GM18519 (cell line): ENCODE measurements around the gene SLC29A4.
"Not testable (repeated sequence)": the region's sequence is repeated elsewhere in the genome, so short reads cannot be mapped to it uniquely, and the experiment has no call there.

Experiments used
- ATAC-seq: cut with Tn5 transposase; IDR thresholded peaks from one replicate; pipeline ENCODE4 v1.9.1; 2021; ENCODE audit warnings: mild to moderate bottlenecking, moderate library complexity; ENCODE audit not compliant: unreplicated experiment, low FRiP score

Gene SLC29A4

GRCh38 chr7:5295039-5296014 lies 12.6 kb downstream of the SLC29A4 start:
- no peak for ATAC-seq

- no peak for ATAC-seq
Measured at GRCh38 chr7:5296015-5296610, 13.4 kb downstream of the SLC29A4 start.

GRCh38 chr7:5296611-5297226 lies 14.0 kb downstream of the SLC29A4 start:
- no peak for ATAC-seq

GRCh38 chr7:5300366-5300765 lies 17.6 kb downstream of the SLC29A4 start:
- ATAC-seq, result no peak

GRCh38 chr7:5302577-5302976 lies 19.8 kb downstream of the SLC29A4 start:
- ATAC-seq, result no peak

GRCh38 chr7:5303061-5303460 lies 20.3 kb downstream of the SLC29A4 start:
- no peak for ATAC-seq

- ATAC-seq, result no peak
Measured at GRCh38 chr7:5303591-5304505, 21.1 kb downstream of the SLC29A4 start.

GRCh38 chr7:5305050-5305449 lies 22.3 kb downstream of the SLC29A4 start:
- ATAC-seq, result not testable (repeated sequence)

GRCh38 chr7:5307221-5308142 lies 24.7 kb downstream of the SLC29A4 start:
- not testable (repeated sequence) for ATAC-seq

GRCh38 chr7:5309146-5309545 lies 26.4 kb downstream of the SLC29A4 start:
- no peak for ATAC-seq

- no peak for ATAC-seq
Measured at GRCh38 chr7:5310822-5311405, 28.2 kb downstream of the SLC29A4 start.

GRCh38 chr7:5312276-5313070 lies 29.7 kb downstream of the SLC29A4 start:
- ATAC-seq, result not testable (repeated sequence)

GRCh38 chr7:5313076-5313885 lies 30.5 kb downstream of the SLC29A4 start:
- not testable (repeated sequence) for ATAC-seq

- ATAC-seq, result no peak
Measured at GRCh38 chr7:5314864-5315263, 32.1 kb downstream of the SLC29A4 start.

- ATAC-seq, result no peak
Measured at GRCh38 chr7:5315761-5316160, 33.0 kb downstream of the SLC29A4 start.

GRCh38 chr7:5318613-5319012 lies 35.9 kb downstream of the SLC29A4 start:
- not testable (repeated sequence) for ATAC-seq

- ATAC-seq, result no peak
Measured at GRCh38 chr7:5320391-5320790, 37.6 kb downstream of the SLC29A4 start.
